Measurements from ENCODE around the gene STXBP6.

STXBP6 gene

DNA sequence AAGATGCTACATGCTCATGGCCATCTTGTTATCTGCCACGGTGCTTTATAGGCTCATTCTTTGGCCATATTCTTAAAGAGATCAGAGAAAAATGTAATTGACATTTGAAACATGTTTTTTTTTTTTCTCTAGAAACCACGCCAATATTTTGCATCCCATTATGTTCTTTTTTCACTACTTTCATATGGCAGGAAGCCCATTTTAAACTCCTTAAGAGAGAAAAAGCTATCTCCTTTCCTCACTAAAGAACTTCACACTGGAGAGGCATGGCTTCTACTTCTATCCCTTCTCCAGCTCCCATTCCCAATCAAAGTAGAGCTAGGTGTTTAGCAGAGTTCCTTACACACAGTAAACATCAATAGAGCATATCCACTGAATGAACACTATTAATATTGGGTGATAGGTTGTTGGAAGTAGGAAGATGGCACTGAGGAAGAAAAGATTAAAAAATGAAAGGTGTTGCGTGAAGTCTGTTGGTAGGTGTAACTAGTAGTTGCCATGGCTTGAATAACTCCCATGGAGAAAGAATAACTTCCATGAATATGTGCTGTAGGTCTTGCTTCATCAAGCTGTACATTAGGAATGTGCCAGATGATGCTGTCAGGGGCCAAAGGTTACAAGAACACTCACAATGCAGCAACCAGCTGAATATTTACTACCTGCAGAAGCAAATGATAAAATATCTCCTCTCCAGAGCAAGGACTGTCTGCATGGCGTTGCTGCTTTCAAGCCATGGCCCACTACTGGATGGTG, 178.8 kb downstream of the STXBP6 start:
- in situ Hi-C loops (cut with HindIII; ENCODE audit: low sequenced_read_pairs), result no loop called here
- no peak for TF ChIP-seq CTCF (IDR thresholded peaks at IDR 0.05; ENCODE audit: low read depth, low read length)
- DNase-seq (ENCODE audit: low read depth, low spot score), result no peak
- H3K4me3 ChIP-seq (ENCODE audit: low read depth, low read length), result no peak overlapping the region

- H3K4me3 ChIP-seq (ENCODE audit: low read depth, low read length), result no peak overlapping the region
- no peak for DNase-seq (ENCODE audit: low read depth, low spot score)
- no peak for TF ChIP-seq CTCF (IDR thresholded peaks at IDR 0.05; ENCODE audit: low read depth, low read length)
- in situ Hi-C loops (cut with HindIII; ENCODE audit: low sequenced_read_pairs), result no loop called here
Observed at GRCh38 chr14:24868389-24868788, 181.6 kb downstream of the STXBP6 start.

DNA sequence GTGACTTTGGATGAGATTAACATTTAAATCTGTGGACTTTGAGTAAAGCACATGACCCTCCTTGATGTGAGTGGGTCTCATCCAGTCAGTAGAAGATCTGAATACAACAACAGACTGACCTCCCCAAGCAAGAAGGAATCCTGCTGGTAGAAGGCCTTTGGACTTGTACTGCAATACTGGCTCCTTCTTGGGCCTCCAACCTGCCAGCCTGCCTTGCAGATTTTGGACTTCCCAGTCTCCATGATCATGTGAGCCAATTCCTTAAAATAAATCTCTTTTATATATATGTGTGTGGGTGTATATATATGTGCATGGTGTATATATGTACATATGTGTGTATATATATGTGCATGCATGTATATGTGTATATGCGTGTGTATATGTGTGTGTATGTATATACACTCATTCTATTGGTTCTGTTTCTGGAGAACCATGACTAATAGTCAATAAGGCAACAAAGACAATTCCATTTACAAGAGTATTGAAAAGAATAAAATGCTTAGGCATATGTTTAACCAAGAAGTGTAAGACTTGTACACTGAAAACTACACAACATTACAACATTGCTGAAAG, 183.8 kb downstream of the STXBP6 start:
- in situ Hi-C loops (cut with HindIII; ENCODE audit: low sequenced_read_pairs), result no loop called here

GRCh38 chr14:24863968-24864684, 185.8 kb downstream of the STXBP6 start:
- no peak overlapping the region for H3K4me3 ChIP-seq (ENCODE audit: low read depth, low read length)
- no peak for TF ChIP-seq CTCF (IDR thresholded peaks at IDR 0.05; ENCODE audit: low read depth, low read length)
- no peak for DNase-seq (ENCODE audit: low read depth, low spot score)
- in situ Hi-C loops (cut with HindIII; ENCODE audit: low sequenced_read_pairs), result no loop called here

More for the DNA sequence above, 183.8 kb downstream of the STXBP6 start:
- no peak overlapping the region for H3K4me3 ChIP-seq (ENCODE audit: low read depth, low read length)
- no peak for DNase-seq (ENCODE audit: low read depth, low spot score)
- TF ChIP-seq CTCF (IDR thresholded peaks at IDR 0.05; ENCODE audit: low read depth, low read length), result no peak

GRCh38 chr14:24861083-24861630, 188.8 kb downstream of the STXBP6 start:
- peak; percentile 85 for DNase-seq (ENCODE audit: low read depth, low spot score)
- no peak for TF ChIP-seq CTCF (IDR thresholded peaks at IDR 0.05; ENCODE audit: low read depth, low read length)
- no peak overlapping the region for H3K4me3 ChIP-seq (ENCODE audit: low read depth, low read length)
- in situ Hi-C loops (cut with HindIII; ENCODE audit: low sequenced_read_pairs), result no loop called here

DNA sequence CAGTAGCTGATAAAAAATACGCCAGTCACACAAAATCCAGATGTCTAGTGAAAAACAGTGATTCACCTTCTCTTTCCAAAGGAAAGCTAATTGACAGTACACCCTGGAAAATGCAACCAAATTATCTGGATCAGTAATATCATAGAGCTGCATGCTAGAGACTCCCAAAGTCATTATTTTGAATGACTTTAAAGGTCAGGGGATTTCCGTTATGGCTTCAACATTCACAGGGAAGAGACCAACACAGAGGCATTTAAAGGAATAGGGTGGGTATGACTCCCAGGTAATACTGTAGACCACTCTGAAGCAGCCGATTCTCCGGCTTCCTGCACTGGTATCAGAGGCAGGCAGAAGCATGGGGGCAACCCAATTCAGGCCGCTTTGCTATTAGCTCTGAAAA, 190.4 kb downstream of the STXBP6 start:
- DNase-seq (ENCODE audit: low read depth, low spot score), result no peak
- TF ChIP-seq CTCF (IDR thresholded peaks at IDR 0.05; ENCODE audit: low read depth, low read length), result no peak
- in situ Hi-C loops (cut with HindIII; ENCODE audit: low sequenced_read_pairs), result no loop called here
- H3K4me3 ChIP-seq (ENCODE audit: low read depth, low read length), result no peak overlapping the region

All from astrocyte of the spinal cord (primary cell).